Gastroesophageal sphincter (tissue), 2 donors: ENCODE results near the gene FNDC5.

Source experiments
- EP300 ChIP-seq: sonication (generic); formaldehyde crosslinking; IDR thresholded peaks from one replicate; pipeline ENCODE4 v1.6.1; 2017; ENCODE audit warnings: antibody characterized with exemption, mild to moderate bottlenecking
- POLR2AphosphoS5 ChIP-seq: sonication (generic); formaldehyde crosslinking; IDR thresholded peaks from one replicate; pipeline ENCODE4 v1.6.1; 2017; ENCODE audit warnings: antibody characterized with exemption

DNA sequence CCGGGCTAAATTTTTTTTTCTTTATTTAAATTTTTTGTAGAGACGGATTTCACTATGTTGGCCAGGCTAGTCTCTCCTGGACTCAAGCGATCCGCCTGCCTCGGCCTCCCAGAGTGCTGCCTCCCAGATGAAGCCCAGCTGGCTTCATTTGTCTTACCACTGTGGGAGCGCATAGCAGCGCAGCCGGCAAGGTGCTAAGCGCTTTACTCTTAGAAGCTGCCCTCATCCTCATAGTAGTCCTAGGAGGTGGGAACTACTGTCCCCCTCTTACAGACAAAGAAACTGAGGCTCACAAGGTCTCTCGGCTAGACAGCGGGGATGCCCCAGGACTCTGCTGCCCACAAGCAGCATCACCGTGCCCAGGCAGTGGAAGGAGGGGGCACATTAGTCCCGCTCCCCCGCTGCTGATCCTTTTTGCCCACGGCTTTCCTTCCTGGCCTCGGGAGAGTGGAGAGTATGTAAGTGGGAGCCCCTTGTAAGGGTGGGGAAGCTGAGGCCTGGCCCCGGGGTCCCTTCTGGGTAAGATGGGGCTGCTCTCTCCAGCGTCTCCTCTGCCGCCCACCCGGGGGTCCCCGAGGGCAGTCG lies 29.8 kb upstream of the FNDC5 start:
- TF ChIP-seq EP300 (no peak), POLR2AphosphoS5 (no peak)
